HEK293 (cell line): Measurements from ENCODE around the gene LOXL4.

Source experiments
- CTCF ChIA-PET: fragments of 350-600 bp; formaldehyde crosslinking; extraction: SDS; loops from one replicate; lab custom pipeline; 2021; ENCODE audit warnings: antibody characterized with exemption; lab: Yijun Ruan, JAX
- POLR2A ChIA-PET: fragments of 300-600 bp; formaldehyde crosslinking; extraction: SDS; loops from one replicate; lab custom pipeline; 2020; ENCODE audit warnings: antibody characterized with exemption, inconsistent platforms; lab: Yijun Ruan, JAX
- H3K27ac ChIP-seq: fragments of 200-500 bp; sonication (Bioruptor generic); 2 replicates; pipeline ENCODE4 v1.5.1; 2014; ENCODE audit warnings: low read depth, low read length, control low read depth, inconsistent platforms; ENCODE audit errors: extremely low read depth
- H3K36me3 ChIP-seq, 2 experiments: fragments of 200-500 bp in 1 of 2; sonication (Bioruptor generic) in 1 of 2; 1 replicate in 1 of 2; 2 replicates in 1 of 2; pipeline ENCODE4 v1.5.1; 2014 to 2017; ENCODE audit warnings: inconsistent platforms in 2 of 2, low read length in 2 of 2; ENCODE audit not compliant: control insufficient read depth in 2 of 2, insufficient read depth in 1 of 2
- H3K4me1 ChIP-seq: fragments of 200-500 bp; sonication (Bioruptor generic); 2 replicates; pipeline ENCODE4 v1.5.1; 2014; ENCODE audit warnings: mild to moderate bottlenecking, low read length, inconsistent platforms; ENCODE audit not compliant: control insufficient read depth, insufficient read depth
- H3K4me3 ChIP-seq: 2 replicates; pipeline ENCODE4 v1.5.1; 2011; ENCODE audit warnings: low read depth, mild to moderate bottlenecking, control low read depth, low read length, moderate library complexity
- H3K9me3 ChIP-seq: fragments of 200-500 bp; sonication (Bioruptor generic); 2 replicates; pipeline ENCODE4 v1.5.1; 2014; ENCODE audit warnings: low read depth, low read length, inconsistent platforms; ENCODE audit not compliant: control insufficient read depth, insufficient read depth
- GLIS1 ChIP-seq: fragments of 450-650 bp; formaldehyde crosslinking; IDR thresholded peaks from 2 replicates; pipeline ENCODE4 v1.5.1; 2016; ENCODE audit warnings: missing biosample characterization, missing genetic modification characterization
- HOXC10 ChIP-seq: sonication (generic); formaldehyde crosslinking; IDR thresholded peaks from 2 replicates; pipeline ENCODE4 v1.8.1; 2023; ENCODE audit warnings: mild to moderate bottlenecking, missing genetic modification reagents
- ZBTB11 ChIP-seq: fragments of 450-650 bp; formaldehyde crosslinking; conservative IDR thresholded peaks from 2 replicates; pipeline ENCODE4 v1.5.1; 2016; ENCODE audit warnings: low read depth, missing biosample characterization, missing genetic modification characterization
- ZBTB7A ChIP-seq: fragments of 450-650 bp; formaldehyde crosslinking; IDR thresholded peaks from 2 replicates; pipeline ENCODE4 v1.5.1; 2016; ENCODE audit warnings: low read depth, missing biosample characterization, missing genetic modification characterization
- ZFHX2 ChIP-seq: fragments of 450-650 bp; formaldehyde crosslinking; conservative IDR thresholded peaks from 2 replicates; pipeline ENCODE4 v1.5.1; 2016; ENCODE audit warnings: missing biosample characterization, missing genetic modification characterization
- ZIC2 ChIP-seq: fragments of 450-650 bp; formaldehyde crosslinking; IDR thresholded peaks from 2 replicates; pipeline ENCODE4 v1.5.1; 2016; ENCODE audit warnings: missing biosample characterization, missing genetic modification characterization
- ZNF2 ChIP-seq: fragments of 450-650 bp; formaldehyde crosslinking; IDR thresholded peaks from 2 replicates; pipeline ENCODE4 v1.5.1; 2016; ENCODE audit warnings: missing biosample characterization, missing genetic modification characterization
- ZNF214 ChIP-seq: fragments of 450-650 bp; formaldehyde crosslinking; IDR thresholded peaks from 2 replicates; pipeline ENCODE4 v1.5.1; 2017; ENCODE audit warnings: missing biosample characterization, mild to moderate bottlenecking, missing genetic modification characterization, borderline replicate concordance
- ZNF26 ChIP-seq: fragments of 450-650 bp; formaldehyde crosslinking; IDR thresholded peaks from 2 replicates; pipeline ENCODE4 v1.5.1; 2016; ENCODE audit warnings: missing biosample characterization, missing genetic modification characterization
- ZNF391 ChIP-seq: fragments of 450-650 bp; formaldehyde crosslinking; IDR thresholded peaks from 2 replicates; pipeline ENCODE4 v1.5.1; 2016; ENCODE audit warnings: low read depth, missing biosample characterization, missing genetic modification characterization, borderline replicate concordance
- TF ChIP-seq, protein P1 (sequence below): fragments of 450-650 bp; formaldehyde crosslinking; IDR thresholded peaks from 2 replicates; pipeline ENCODE4 v1.5.1; 2016; ENCODE audit warnings: missing biosample characterization, missing genetic modification characterization
- TF ChIP-seq, protein P2 (sequence below): fragments of 450-650 bp; formaldehyde crosslinking; IDR thresholded peaks from 2 replicates; pipeline ENCODE4 v1.5.1; 2016; ENCODE audit warnings: missing biosample characterization, missing genetic modification characterization
- TF ChIP-seq, protein P3 (sequence below): fragments of 450-650 bp; formaldehyde crosslinking; IDR thresholded peaks from 2 replicates; pipeline ENCODE4 v1.5.1; 2017; ENCODE audit warnings: missing biosample characterization, missing genetic modification characterization

LOXL4 gene

GRCh38 chr10:98269435-98269912 lies 1.5 kb upstream of the LOXL4 start:
- TF ChIP-seq, protein P1, sequence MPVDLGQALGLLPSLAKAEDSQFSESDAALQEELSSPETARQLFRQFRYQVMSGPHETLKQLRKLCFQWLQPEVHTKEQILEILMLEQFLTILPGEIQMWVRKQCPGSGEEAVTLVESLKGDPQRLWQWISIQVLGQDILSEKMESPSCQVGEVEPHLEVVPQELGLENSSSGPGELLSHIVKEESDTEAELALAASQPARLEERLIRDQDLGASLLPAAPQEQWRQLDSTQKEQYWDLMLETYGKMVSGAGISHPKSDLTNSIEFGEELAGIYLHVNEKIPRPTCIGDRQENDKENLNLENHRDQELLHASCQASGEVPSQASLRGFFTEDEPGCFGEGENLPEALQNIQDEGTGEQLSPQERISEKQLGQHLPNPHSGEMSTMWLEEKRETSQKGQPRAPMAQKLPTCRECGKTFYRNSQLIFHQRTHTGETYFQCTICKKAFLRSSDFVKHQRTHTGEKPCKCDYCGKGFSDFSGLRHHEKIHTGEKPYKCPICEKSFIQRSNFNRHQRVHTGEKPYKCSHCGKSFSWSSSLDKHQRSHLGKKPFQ (tag by site-specific recombination): no peak
- TF ChIP-seq ZNF391 (tag by site-specific recombination): no peak
- no peak for TF ChIP-seq ZNF2 (tag by site-specific recombination)
- 0 out of 2 replicates have a peak, but pooled peaks have one; percentile 4 for TF ChIP-seq ZFHX2 (tag by site-specific recombination)
- no peak for TF ChIP-seq ZBTB11 (tag by site-specific recombination)
- no peak for TF ChIP-seq ZNF26 (tag by site-specific recombination)
- TF ChIP-seq ZIC2 (tag by site-specific recombination): peak; percentile 47; the same call in 1 of the 2 replicates
- TF ChIP-seq, protein P2, sequence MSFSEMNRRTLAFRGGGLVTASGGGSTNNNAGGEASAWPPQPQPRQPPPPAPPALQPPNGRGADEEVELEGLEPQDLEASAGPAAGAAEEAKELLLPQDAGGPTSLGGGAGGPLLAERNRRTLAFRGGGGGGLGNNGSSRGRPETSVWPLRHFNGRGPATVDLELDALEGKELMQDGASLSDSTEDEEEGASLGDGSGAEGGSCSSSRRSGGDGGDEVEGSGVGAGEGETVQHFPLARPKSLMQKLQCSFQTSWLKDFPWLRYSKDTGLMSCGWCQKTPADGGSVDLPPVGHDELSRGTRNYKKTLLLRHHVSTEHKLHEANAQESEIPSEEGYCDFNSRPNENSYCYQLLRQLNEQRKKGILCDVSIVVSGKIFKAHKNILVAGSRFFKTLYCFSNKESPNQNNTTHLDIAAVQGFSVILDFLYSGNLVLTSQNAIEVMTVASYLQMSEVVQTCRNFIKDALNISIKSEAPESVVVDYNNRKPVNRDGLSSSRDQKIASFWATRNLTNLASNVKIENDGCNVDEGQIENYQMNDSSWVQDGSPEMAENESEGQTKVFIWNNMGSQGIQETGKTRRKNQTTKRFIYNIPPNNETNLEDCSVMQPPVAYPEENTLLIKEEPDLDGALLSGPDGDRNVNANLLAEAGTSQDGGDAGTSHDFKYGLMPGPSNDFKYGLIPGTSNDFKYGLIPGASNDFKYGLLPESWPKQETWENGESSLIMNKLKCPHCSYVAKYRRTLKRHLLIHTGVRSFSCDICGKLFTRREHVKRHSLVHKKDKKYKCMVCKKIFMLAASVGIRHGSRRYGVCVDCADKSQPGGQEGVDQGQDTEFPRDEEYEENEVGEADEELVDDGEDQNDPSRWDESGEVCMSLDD (tag by site-specific recombination): no peak
- peak; percentile 89 for TF ChIP-seq GLIS1 (tag by site-specific recombination)
- POLR2A ChIA-PET: interaction anchor here (0.8 kb wide), 1 partner anchor 191 kb away, joined by 3 read pairs; no protein-coding TSS in a partner anchor
- no peaks in the 10 kb centered on the region for H3K9me3 ChIP-seq
- no peak overlapping the region for H3K4me3 ChIP-seq
- CTCF ChIA-PET: interaction anchor here (0.7 to 3.4 kb wide), 2 partner anchors 40 to 1439 kb away, joined by 3 to 20 read pairs; no protein-coding TSS in a partner anchor
- H3K36me3 ChIP-seq: no peaks in the 10 kb centered on the region
- H3K27ac ChIP-seq: no peak overlapping the region
- H3K4me1 ChIP-seq: no peaks in the 10 kb centered on the region

- H3K4me1 ChIP-seq: no peaks in the 10 kb centered on the region
- TF ChIP-seq, protein P3, sequence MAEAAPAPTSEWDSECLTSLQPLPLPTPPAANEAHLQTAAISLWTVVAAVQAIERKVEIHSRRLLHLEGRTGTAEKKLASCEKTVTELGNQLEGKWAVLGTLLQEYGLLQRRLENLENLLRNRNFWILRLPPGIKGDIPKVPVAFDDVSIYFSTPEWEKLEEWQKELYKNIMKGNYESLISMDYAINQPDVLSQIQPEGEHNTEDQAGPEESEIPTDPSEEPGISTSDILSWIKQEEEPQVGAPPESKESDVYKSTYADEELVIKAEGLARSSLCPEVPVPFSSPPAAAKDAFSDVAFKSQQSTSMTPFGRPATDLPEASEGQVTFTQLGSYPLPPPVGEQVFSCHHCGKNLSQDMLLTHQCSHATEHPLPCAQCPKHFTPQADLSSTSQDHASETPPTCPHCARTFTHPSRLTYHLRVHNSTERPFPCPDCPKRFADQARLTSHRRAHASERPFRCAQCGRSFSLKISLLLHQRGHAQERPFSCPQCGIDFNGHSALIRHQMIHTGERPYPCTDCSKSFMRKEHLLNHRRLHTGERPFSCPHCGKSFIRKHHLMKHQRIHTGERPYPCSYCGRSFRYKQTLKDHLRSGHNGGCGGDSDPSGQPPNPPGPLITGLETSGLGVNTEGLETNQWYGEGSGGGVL (tag by site-specific recombination): peak; percentile 59
- no peak for TF ChIP-seq ZNF214 (tag by site-specific recombination)
- TF ChIP-seq ZBTB7A (tag by site-specific recombination): no peak
- TF ChIP-seq HOXC10: no peak
- TF ChIP-seq ZFHX2 (tag by site-specific recombination): 0 out of 2 replicates have a peak, but pooled peaks have one; percentile 3
- TF ChIP-seq, all 188 proteins: peak for 2
- Histone ChIP-seq H3K27ac (no peak overlapping the region), H3K36me3 (no peaks in the 10 kb centered on the region), H3K4me3 (peak overlapping the region; percentile 25), H3K9me3 (no peaks in the 10 kb centered on the region)
- ChIA-PET POLR2A (interaction anchor here (0.7 to 1.1 kb wide), 3 partner anchors 28 to 192 kb away, joined by 3 to 7 read pairs (median 3); no protein-coding TSS in a partner anchor), CTCF (interaction anchor here (0.7 to 3.4 kb wide), 2 partner anchors 40 to 1439 kb away, joined by 3 to 20 read pairs; no protein-coding TSS in a partner anchor)
Measured at GRCh38 chr10:98268694-98269431, 869 bp upstream of the LOXL4 start.
